ENCODE measurements around the gene USF2.

Gene USF2

GRCh38 chr19:35321291-35321690 is 52.5 kb downstream of the USF2 start:
- no peak for DNase-seq

- DNase-seq: no peak
These were observed 53.3 kb downstream of the USF2 start for GRCh38 chr19:35322014-35322413.

- no peak for DNase-seq
These were observed 58.9 kb downstream of the USF2 start for GRCh38 chr19:35327642-35328041.

GRCh38 chr19:35328851-35329285 is 60.1 kb downstream of the USF2 start, which contains the start of gene CD22:
TSS of gene CD22 (plus strand) at chr19:35329187. CDS start at chr19:35332041, 2,854 bp downstream.
- no peak for DNase-seq

GRCh38 chr19:35329323-35329722 is 60.6 kb downstream of the USF2 start:
- DNase-seq: no peak
